Breast epithelium (tissue), 4 donors: Measurements from ENCODE around the gene CD84. TPM values are rescaled to one million over a fixed set of nuclear protein-coding genes. Genes with fewer than 3 reads are reported as not detected.

ENCODE experiments used
- DNase-seq, 2 donors: peaks; one replicate each; pipeline ENCODE4 v3.0.0-alpha.2; 2019; ENCODE audit warnings: low spot score in 2 of 2
- H3K27ac ChIP-seq, 2 donors: fragments of 200-600 bp; sonication (generic) in 1 of 2; one replicate each; pipeline ENCODE4 v1.5.1; 2016 to 2019; ENCODE audit warnings: mild to moderate bottlenecking in 1 of 2
- H3K27me3 ChIP-seq, 2 donors: fragments of 200-600 bp; sonication (generic) in 1 of 2; one replicate each; pipeline versions ENCODE4 v1.5.1 to v1.6.0; 2017 to 2019; ENCODE audit warnings: control low read depth in 1 of 2, mild to moderate bottlenecking in 1 of 2
- H3K36me3 ChIP-seq: fragments of 200-600 bp; one replicate; pipeline ENCODE4 v1.5.1; 2019
- H3K4me1 ChIP-seq, 2 donors: fragments of 200-600 bp; sonication (generic); one replicate each; pipeline ENCODE4 v1.5.1; 2016 to 2019; ENCODE audit warnings: control low read depth in 1 of 2
- H3K4me3 ChIP-seq, 3 donors: fragments of 200-600 bp; sonication (generic); 1 replicate in 2 of 3; 2 replicates in 1 of 3; pipeline ENCODE4 v1.5.1; 2016 to 2019; ENCODE audit warnings: mild to moderate bottlenecking in 3 of 3, moderate library complexity in 2 of 3
- H3K9me3 ChIP-seq, 2 donors: fragments of 200-600 bp; sonication (generic) in 1 of 2; one replicate each; pipeline ENCODE4 v1.5.1; 2016 to 2019; ENCODE audit warnings: control low read depth in 1 of 2
- CTCF ChIP-seq, 3 donors: fragments of 450-650 bp; IDR thresholded peaks; one replicate each; pipeline ENCODE4 v1.5.1; 2016 to 2017; ENCODE audit warnings: antibody characterized with exemption in 3 of 3, mild to moderate bottlenecking in 3 of 3, moderate library complexity in 3 of 3
- POLR2A ChIP-seq: fragments of 450-650 bp; IDR thresholded peaks from one replicate; pipeline ENCODE4 v1.6.1; 2016; ENCODE audit warnings: antibody characterized with exemption, mild to moderate bottlenecking, moderate library complexity
- POLR2AphosphoS5 ChIP-seq, 3 donors: sonication (generic); formaldehyde crosslinking; IDR thresholded peaks; one replicate each; pipeline ENCODE4 v1.6.1; 2017; ENCODE audit warnings: antibody characterized with exemption in 3 of 3
- intact Hi-C: fragments of 100-400 bp; cut with DNase I; formaldehyde crosslinking; loops from one replicate; pipeline ENCODE4 v1.15.1; 2023; ENCODE audit warnings: low total_unique reads
- total RNA-seq, 3 donors: library from RNA; depleted of rRNA; stranded (reverse); fragments of >200 nt; gene quantifications; one replicate each; pipeline ENCODE4 v1.1.0, GENCODE V29; 2016

Gene CD84
- total RNA-seq, 3 donors from 2014 or later, result 2.3 to 17.0 (median 9.8) TPM

- H3K27me3 ChIP-seq, result no peaks in the 10 kb centered on the region
- H3K36me3 ChIP-seq, result no peaks in the 10 kb centered on the region
- no peak for TF ChIP-seq POLR2AphosphoS5 (IDR thresholded peaks at IDR 0.05)
- no peak for TF ChIP-seq POLR2A
- no peak for TF ChIP-seq CTCF (IDR thresholded peaks at IDR 0.05)
- H3K27ac ChIP-seq, result no peak overlapping the region
- H3K4me1 ChIP-seq, result no peaks in the 10 kb centered on the region
- intact Hi-C loops, result no loop called here
- no peaks in the 10 kb centered on the region for H3K9me3 ChIP-seq
- H3K4me3 ChIP-seq, result no peak overlapping the region
- no peak for DNase-seq
Observed at GRCh38 chr1:160547422-160547821, 31.9 kb downstream of the CD84 start.

GRCh38 chr1:160546942-160547341 is 32.4 kb downstream of the CD84 start:
- Histone ChIP-seq H3K27ac (no peak overlapping the region), H3K4me3 (no peak overlapping the region), H3K4me1 (no peaks in the 10 kb centered on the region), H3K27me3 (no peaks in the 10 kb centered on the region), H3K9me3 (no peaks in the 10 kb centered on the region), H3K36me3 (no peaks in the 10 kb centered on the region)
- DNase-seq, result no peak
- TF ChIP-seq POLR2AphosphoS5 (IDR thresholded peaks at IDR 0.05) (no peak), CTCF (IDR thresholded peaks at IDR 0.05) (no peak), POLR2A (no peak)
- intact Hi-C loops, result no loop called here

- no peaks in the 10 kb centered on the region for H3K36me3 ChIP-seq
Observed at GRCh38 chr1:160544647-160545046, 34.6 kb downstream of the CD84 start.

GRCh38 chr1:160542303-160542945 is 36.9 kb downstream of the CD84 start:
- TF ChIP-seq POLR2A, result no peak
- Histone ChIP-seq H3K4me1 (no peaks in the 10 kb centered on the region), H3K27ac (no peak overlapping the region), H3K36me3 (no peaks in the 10 kb centered on the region), H3K4me3 (no peak overlapping the region), H3K9me3 (no peaks in the 10 kb centered on the region), H3K27me3 (no peaks in the 10 kb centered on the region)
- DNase-seq, result no peak
- intact Hi-C loops, result loop anchor here (5.0 kb wide), 1 partner anchor 170 kb away; the partner anchor contains the start of gene CD48

More at GRCh38 chr1:160544647-160545046, 34.6 kb downstream of the CD84 start:
- Histone ChIP-seq H3K9me3 (no peaks in the 10 kb centered on the region), H3K4me1 (no peaks in the 10 kb centered on the region), H3K4me3 (no peak overlapping the region), H3K27ac (no peak overlapping the region), H3K27me3 (no peaks in the 10 kb centered on the region)
- TF ChIP-seq POLR2A, result no peak
- no peak for TF ChIP-seq CTCF (IDR thresholded peaks at IDR 0.05)
- TF ChIP-seq POLR2AphosphoS5 (IDR thresholded peaks at IDR 0.05), result no peak
- DNase-seq, result no peak
- intact Hi-C loops, result loop anchor here (5.0 kb wide), 1 partner anchor 168 kb away; the partner anchor contains the start of gene CD48

- peaks cover 0 to 4% of the 10 kb centered on the region in 2 donors for H3K9me3 ChIP-seq
- intact Hi-C loops, result loop anchor here (5.0 kb wide), 1 partner anchor 171 kb away; the partner anchor contains the start of gene CD48
- H3K36me3 ChIP-seq, result no peaks in the 10 kb centered on the region
- H3K4me3 ChIP-seq, result no peak overlapping the region
- DNase-seq, result no peak
- no peaks in the 10 kb centered on the region for H3K27me3 ChIP-seq
- H3K4me1 ChIP-seq, result no peaks in the 10 kb centered on the region
- TF ChIP-seq CTCF (IDR thresholded peaks at IDR 0.05) (no peak), POLR2A (no peak), POLR2AphosphoS5 (IDR thresholded peaks at IDR 0.05) (no peak)
- no peak overlapping the region for H3K27ac ChIP-seq
Observed at GRCh38 chr1:160541622-160542302, 37.5 kb downstream of the CD84 start.
